PC-3 (cell line): Measurements from ENCODE around the gene TNFSF15. TPM values are rescaled to one million over a fixed set of nuclear protein-coding genes. Genes with fewer than 3 reads are reported as not detected.

ENCODE experiments used
- ATAC-seq: fragments of 200-7000 bp; cut with Tn5 transposase; 2 replicates; pipeline ENCODE4 v1.9.1; 2020; ENCODE audit warnings: mild to moderate bottlenecking, moderate library complexity
- BruUV-seq: library from RNA; stranded (reverse); fragments of 400-500 nt; replicated peaks from 2 replicates; lab custom pipeline; 2021; lab: Mats Ljungman, UMichigan
- CTCF ChIA-PET: fragments of 300-600 bp; sonication (Branson Sonifier 250); formaldehyde crosslinking; loops from one replicate; lab custom pipeline; 2022; ENCODE audit warnings: antibody characterized with exemption; lab: Charles Lee
- POLR2A ChIA-PET: fragments of 300-600 bp; sonication (Branson Sonifier 250); formaldehyde crosslinking; loops from one replicate; lab custom pipeline; 2022; ENCODE audit warnings: antibody characterized with exemption; ENCODE audit not compliant: unreplicated experiment; lab: Charles Lee
- DNase-seq: peaks from one replicate; pipeline ENCODE4 v3.0.0-alpha.2; 2015
- H2AFZ ChIP-seq: fragments of 300-600 bp; sonication (generic); 2 replicates; pipeline ENCODE4 v1.6.0; 2016; ENCODE audit warnings: antibody characterized with exemption, low read length
- H3F3A ChIP-seq: fragments of 300-600 bp; sonication (generic); one replicate; pipeline ENCODE4 v1.6.0; 2017; ENCODE audit warnings: antibody characterized with exemption, low read length, control low read depth, mild to moderate bottlenecking; ENCODE audit not compliant: unreplicated experiment
- H3K27ac ChIP-seq: fragments of 300-600 bp; sonication (generic); 2 replicates; pipeline ENCODE4 v1.5.1; 2016; ENCODE audit warnings: mild to moderate bottlenecking, low read length
- H3K27me3 ChIP-seq: fragments of 300-600 bp; sonication (generic); 2 replicates; pipeline ENCODE4 v1.6.1; 2016; ENCODE audit warnings: low read length, mixed read lengths
- H3K36me3 ChIP-seq: fragments of 300-600 bp; sonication (generic); 2 replicates; pipeline ENCODE4 v1.6.1; 2016; ENCODE audit warnings: low read depth, mixed run types, low read length, mixed read lengths
- H3K4me1 ChIP-seq: fragments of 300-600 bp; sonication (generic); 2 replicates; pipeline ENCODE4 v1.5.1; 2016; ENCODE audit warnings: low read length; ENCODE audit not compliant: insufficient read depth
- H3K4me2 ChIP-seq: fragments of 300-600 bp; sonication (generic); 2 replicates; pipeline ENCODE4 v1.6.0; 2016; ENCODE audit warnings: low read length
- H3K4me3 ChIP-seq: fragments of 300-600 bp; sonication (generic); 2 replicates; pipeline ENCODE4 v1.5.1; 2016; ENCODE audit warnings: mild to moderate bottlenecking, low read length, mixed read lengths
- H3K79me2 ChIP-seq: fragments of 300-600 bp; sonication (generic); 2 replicates; pipeline ENCODE4 v1.6.1; 2017; ENCODE audit warnings: low read length, mixed read lengths
- H3K9ac ChIP-seq: fragments of 300-600 bp; sonication (generic); 2 replicates; pipeline ENCODE4 v1.6.0; 2016; ENCODE audit warnings: mild to moderate bottlenecking, low read length
- H3K9me2 ChIP-seq: fragments of 300-600 bp; sonication (generic); replicated peaks from 2 replicates; pipeline ENCODE4 v1.6.1; 2016; ENCODE audit warnings: mixed run types, low read length, mixed read lengths
- H3K9me3 ChIP-seq: fragments of 300-600 bp; sonication (generic); 2 replicates; pipeline ENCODE4 v1.6.1; 2016; ENCODE audit warnings: low read length, mixed read lengths
- H4K20me1 ChIP-seq: fragments of 300-600 bp; sonication (generic); 2 replicates; pipeline ENCODE4 v1.6.1; 2016; ENCODE audit warnings: low read length, mixed read lengths
- CTCF ChIP-seq: fragments of 300-600 bp; sonication (generic); conservative IDR thresholded peaks from 2 replicates; pipeline ENCODE4 v1.5.1; 2017; ENCODE audit warnings: antibody characterized with exemption, low read depth, mild to moderate bottlenecking, low read length
- EZH2 ChIP-seq: fragments of 300-600 bp; sonication (generic); IDR thresholded peaks from one replicate; pipeline ENCODE4 v1.6.1; 2017; ENCODE audit warnings: antibody characterized with exemption, mild to moderate bottlenecking, low read length; ENCODE audit not compliant: unreplicated experiment
- EZH2phosphoT487 ChIP-seq: fragments of 300-600 bp; sonication (generic); IDR thresholded peaks from 2 replicates; pipeline ENCODE4 v1.6.1; 2018; ENCODE audit warnings: mild to moderate bottlenecking, antibody characterized with exemption, low read length, borderline replicate concordance
- intact Hi-C: fragments of 100-400 bp; cut with micrococcal nuclease; formaldehyde crosslinking; loops from 2 replicates; pipeline ENCODE4 v1.9.0; 2023
- total RNA-seq: library from RNA; depleted of rRNA; stranded (reverse); fragments of >200 nt; gene quantifications from 2 replicates; pipeline ENCODE4 v1.2.3, GENCODE V29; 2014

The TNFSF15 gene
- total RNA-seq, 1 experiment from 2014 or later, result 2.2 TPM

- BruUV-seq, result no TSS peak
- H3K9me3 ChIP-seq, result no peaks in the 10 kb centered on the region
- no peak overlapping the region for H3K4me3 ChIP-seq
- ChIA-PET CTCF (no interaction called here), POLR2A (no interaction called here)
- no peaks in the 10 kb centered on the region for H3F3A ChIP-seq
- no peak for ATAC-seq
- H3K27me3 ChIP-seq, result no peaks in the 10 kb centered on the region
- TF ChIP-seq CTCF, result no peak
- TF ChIP-seq EZH2, result no peak
- no peak for TF ChIP-seq EZH2phosphoT487
- no peak overlapping the region for H3K27ac ChIP-seq
- H3K4me2 ChIP-seq, result no peak overlapping the region
- H3K36me3 ChIP-seq, result no peaks in the 10 kb centered on the region
- no peaks in the 10 kb centered on the region for H3K9me2 ChIP-seq
- H3K9ac ChIP-seq, result no peak overlapping the region
- H4K20me1 ChIP-seq, result no peaks in the 10 kb centered on the region
- no peak overlapping the region for H2AFZ ChIP-seq
- H3K79me2 ChIP-seq, result no peaks in the 10 kb centered on the region
- H3K4me1 ChIP-seq, result no peaks in the 10 kb centered on the region
- no peak for DNase-seq
- intact Hi-C loops, result no loop called here
Measured at GRCh38 chr9:114825126-114825795, 19.4 kb upstream of the TNFSF15 start.

GRCh38 chr9:114824110-114824509 lies 18.3 kb upstream of the TNFSF15 start:
- H3K9ac ChIP-seq, result no peak overlapping the region
- no peaks in the 10 kb centered on the region for H3K27me3 ChIP-seq
- no peaks in the 10 kb centered on the region for H3K9me2 ChIP-seq
- DNase-seq (no peak), ATAC-seq (no peak)
- BruUV-seq, result no TSS peak
- H3K79me2 ChIP-seq, result no peaks in the 10 kb centered on the region
- intact Hi-C loops, result no loop called here
- no peak overlapping the region for H3K27ac ChIP-seq
- no peak overlapping the region for H3K4me2 ChIP-seq
- H2AFZ ChIP-seq, result no peak overlapping the region
- H3K4me3 ChIP-seq, result no peak overlapping the region
- TF ChIP-seq EZH2phosphoT487, result no peak
- no peak for TF ChIP-seq EZH2
- TF ChIP-seq CTCF, result no peak
- H3F3A ChIP-seq, result no peaks in the 10 kb centered on the region
- no peaks in the 10 kb centered on the region for H3K4me1 ChIP-seq
- no peaks in the 10 kb centered on the region for H3K9me3 ChIP-seq
- CTCF ChIA-PET, result no interaction called here
- POLR2A ChIA-PET, result no interaction called here
- no peaks in the 10 kb centered on the region for H3K36me3 ChIP-seq
- no peaks in the 10 kb centered on the region for H4K20me1 ChIP-seq

- H4K20me1 ChIP-seq, result no peaks in the 10 kb centered on the region
- ATAC-seq (no peak), DNase-seq (no peak)
- H3K79me2 ChIP-seq, result no peaks in the 10 kb centered on the region
- ChIA-PET POLR2A (interaction anchor here (0.7 kb wide), 1 partner anchor 17 kb away, joined by 10 read pairs; no protein-coding TSS in a partner anchor), CTCF (no interaction called here)
- no peaks in the 10 kb centered on the region for H3K27me3 ChIP-seq
- H3K4me2 ChIP-seq, result no peak overlapping the region
- no peak overlapping the region for H3K27ac ChIP-seq
- H3K4me3 ChIP-seq, result no peak overlapping the region
- no peaks in the 10 kb centered on the region for H3K9me2 ChIP-seq
- no peaks in the 10 kb centered on the region for H3K36me3 ChIP-seq
- H3K9ac ChIP-seq, result no peak overlapping the region
- TF ChIP-seq EZH2phosphoT487 (no peak), EZH2 (no peak), CTCF (no peak)
- no TSS peak for BruUV-seq
- no peaks in the 10 kb centered on the region for H3F3A ChIP-seq
- H2AFZ ChIP-seq, result no peak overlapping the region
- no peaks in the 10 kb centered on the region for H3K9me3 ChIP-seq
- intact Hi-C loops, result no loop called here
- no peaks in the 10 kb centered on the region for H3K4me1 ChIP-seq
Measured at GRCh38 chr9:114823441-114823840, 17.6 kb upstream of the TNFSF15 start.
